NCI-H748 (cell line): ENCODE data around the gene GPI.
"Not testable (repeated sequence)": the region's sequence is repeated elsewhere in the genome, so short reads cannot be mapped to it uniquely, and the experiment has no call there.

ENCODE experiments used
- DNase-seq: peaks from one replicate; lab custom pipeline; 2025; ENCODE audit not compliant: unreplicated experiment; lab: John Stamatoyannopoulos, UW

Gene GPI

GRCh38 chr19:34366738-34367623, 2.0 kb downstream of the GPI start:
- no peak for DNase-seq

GRCh38 chr19:34367624-34367957, 2.6 kb downstream of the GPI start:
- DNase-seq = no peak

- DNase-seq = no peak
These were observed 3.3 kb downstream of the GPI start for GRCh38 chr19:34368338-34368737.

- not testable (repeated sequence) for DNase-seq
These were observed 4.2 kb downstream of the GPI start for GRCh38 chr19:34369166-34369565.

- no peak for DNase-seq
These were observed 5.1 kb downstream of the GPI start for GRCh38 chr19:34370117-34370516.

GRCh38 chr19:34370983-34371382, 6.0 kb downstream of the GPI start:
- no peak for DNase-seq

GRCh38 chr19:34373601-34374288, 8.7 kb downstream of the GPI start:
- DNase-seq = no peak

GRCh38 chr19:34375598-34375997, 10.6 kb downstream of the GPI start:
- DNase-seq = no peak

- DNase-seq = no peak
These were observed 15.7 kb downstream of the GPI start for GRCh38 chr19:34380639-34381241.

GRCh38 chr19:34381399-34382251, 16.6 kb downstream of the GPI start:
- DNase-seq = no peak

- DNase-seq = no peak
These were observed 17.5 kb downstream of the GPI start for GRCh38 chr19:34382471-34382870.

- DNase-seq = no peak
These were observed 18.6 kb downstream of the GPI start for GRCh38 chr19:34383599-34383998.

GRCh38 chr19:34386645-34387445, 21.8 kb downstream of the GPI start:
- no peak for DNase-seq

- no peak for DNase-seq
These were observed 22.4 kb downstream of the GPI start for GRCh38 chr19:34387446-34387810.

- not testable (repeated sequence) for DNase-seq
These were observed 23.7 kb downstream of the GPI start for GRCh38 chr19:34388745-34389144.

GRCh38 chr19:34391813-34392212, 26.8 kb downstream of the GPI start:
- DNase-seq = no peak

GRCh38 chr19:34393031-34393430, 28.0 kb downstream of the GPI start:
- no peak for DNase-seq

- peak; percentile 69 for DNase-seq
These were observed 28.6 kb downstream of the GPI start for GRCh38 chr19:34393629-34394028.

GRCh38 chr19:34397853-34398252, 32.9 kb downstream of the GPI start:
- DNase-seq = no peak

GRCh38 chr19:34399886-34400285, 34.9 kb downstream of the GPI start:
- no peak for DNase-seq
